Kasumi-1 (cell line): Measurements from ENCODE around the gene AJM1.
"Not testable (repeated sequence)": the region's sequence is repeated elsewhere in the genome, so short reads cannot be mapped to it uniquely, and the experiment has no call there.

Experiments
- DNase-seq, 2 experiments: peaks; one replicate each; lab custom pipeline; 2025; lab: John Stamatoyannopoulos, UW

AJM1 gene

GRCh38 chr9:136842380-136842948, at the start of gene AJM1:
TSS of gene AJM1 (plus strand) at chr9:136842478. CDS start at chr9:136844415, 1,937 bp downstream.
- peak; percentile 63 to 71 for DNase-seq

- DNase-seq, result no peak
These were observed 49.0 kb upstream of the AJM1 start for GRCh38 chr9:136793086-136793946.

GRCh38 chr9:136794281-136794999, 47.8 kb upstream of the AJM1 start:
- no peak for DNase-seq

GRCh38 chr9:136795000-136795348, 47.3 kb upstream of the AJM1 start:
- no peak for DNase-seq

GRCh38 chr9:136796238-136796774, 46.0 kb upstream of the AJM1 start, which contains the start of gene CCDC183:
TSS of gene CCDC183 (plus strand) at chr9:136796338. CDS start at chr9:136796398, 60 bp downstream.
- DNase-seq, result no peak

DNA sequence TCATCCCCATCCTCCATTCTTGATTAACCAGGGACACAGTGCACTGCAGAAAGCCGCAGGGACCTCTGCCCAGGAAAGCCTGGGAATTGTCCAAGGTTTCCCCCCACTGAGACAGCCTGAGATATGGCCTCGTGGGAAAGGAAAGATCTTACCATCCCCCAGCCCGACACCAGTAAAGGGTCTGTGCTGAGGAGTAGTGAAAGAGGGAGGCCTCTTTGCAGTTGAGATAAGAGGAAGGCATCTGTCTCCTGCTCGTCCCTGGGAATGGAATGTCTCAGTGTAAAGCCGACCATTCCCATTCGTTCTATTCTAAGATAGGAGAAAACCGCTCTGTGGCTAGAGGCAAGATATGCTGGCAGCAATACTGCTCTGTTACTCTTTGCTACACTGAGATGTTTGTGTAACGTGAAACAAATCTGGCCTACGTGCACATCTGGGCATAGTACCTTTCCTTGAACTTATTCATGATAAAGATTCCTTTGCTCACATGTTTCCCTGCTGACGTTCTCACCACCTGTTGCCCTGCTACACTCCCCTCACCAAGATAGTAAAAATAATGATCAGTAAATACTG, 45.4 kb upstream of the AJM1 start:
- not testable (repeated sequence) for DNase-seq

GRCh38 chr9:136798708-136799078, 43.6 kb upstream of the AJM1 start:
- DNase-seq, result no peak

GRCh38 chr9:136799079-136799853, 43.0 kb upstream of the AJM1 start:
- no peak for DNase-seq

- peak; percentile 65 to 69 for DNase-seq
These were observed 42.2 kb upstream of the AJM1 start for GRCh38 chr9:136799854-136800657.

GRCh38 chr9:136802321-136802720, 40.0 kb upstream of the AJM1 start:
- no peak for DNase-seq

- not testable (repeated sequence) for DNase-seq
These were observed 39.2 kb upstream of the AJM1 start for GRCh38 chr9:136803009-136803550.

GRCh38 chr9:136803551-136804508, 38.4 kb upstream of the AJM1 start:
- DNase-seq, result no peak

- DNase-seq, result no peak
These were observed 37.6 kb upstream of the AJM1 start for GRCh38 chr9:136804509-136805206.

GRCh38 chr9:136805207-136805740, 37.0 kb upstream of the AJM1 start:
- DNase-seq, result no peak

DNA sequence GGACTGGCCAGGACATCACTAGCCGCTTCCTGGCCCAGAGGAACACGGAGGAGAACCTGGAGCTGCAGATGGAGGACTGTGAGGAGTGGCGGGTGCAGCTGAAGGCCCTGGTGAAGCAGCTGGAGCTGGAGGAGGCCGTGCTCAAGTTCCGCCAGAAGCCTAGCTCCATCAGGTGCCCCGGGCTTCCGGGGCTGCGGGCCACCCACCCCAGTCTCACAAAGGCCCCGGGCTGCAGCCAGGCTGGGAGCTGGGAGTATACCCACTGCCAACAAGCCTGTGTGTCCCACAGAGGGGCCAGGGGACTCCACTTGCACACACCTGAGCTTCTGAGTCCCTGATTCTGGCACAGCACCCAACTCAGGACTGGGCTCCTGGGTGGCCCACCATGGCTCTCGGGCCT, 36.2 kb upstream of the AJM1 start:
- DNase-seq, result no peak

DNA sequence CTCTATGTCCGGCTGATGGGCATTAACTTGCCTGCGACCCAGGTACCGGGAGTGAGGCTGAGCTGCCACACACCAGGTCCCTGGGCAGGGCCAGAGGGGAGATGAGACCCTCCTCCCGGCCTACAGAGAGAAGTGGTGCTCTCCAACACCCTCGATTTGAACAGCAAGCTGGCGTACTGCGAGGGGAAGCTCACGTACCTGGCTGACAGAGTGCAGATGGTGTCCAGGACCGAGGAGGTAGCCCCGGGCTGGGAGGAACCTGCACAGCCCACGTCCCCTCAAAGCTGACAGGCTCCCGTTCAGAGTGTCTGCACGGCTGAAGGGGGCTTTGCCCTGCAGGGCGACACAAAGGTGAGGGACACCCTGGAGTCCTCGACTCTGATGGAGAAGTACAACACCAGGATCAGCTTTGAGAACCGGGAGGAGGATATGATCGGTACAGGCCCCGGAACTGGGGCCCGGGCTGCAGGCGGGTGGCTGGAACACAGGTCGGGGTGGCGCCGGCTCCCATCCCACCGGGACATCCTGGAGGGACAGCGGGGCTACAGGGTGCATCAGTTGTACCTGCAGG, 35.6 kb upstream of the AJM1 start:
- no peak for DNase-seq

- DNase-seq, result peak; percentile 64
These were observed 34.8 kb upstream of the AJM1 start, which contains the start of gene RABL6 for GRCh38 chr9:136807281-136808074. TSS of gene RABL6 (plus strand) at chr9:136807948. CDS start at chr9:136808197, 249 bp downstream.
